ENCODE measurements around the gene TRAF3IP3.

DNA sequence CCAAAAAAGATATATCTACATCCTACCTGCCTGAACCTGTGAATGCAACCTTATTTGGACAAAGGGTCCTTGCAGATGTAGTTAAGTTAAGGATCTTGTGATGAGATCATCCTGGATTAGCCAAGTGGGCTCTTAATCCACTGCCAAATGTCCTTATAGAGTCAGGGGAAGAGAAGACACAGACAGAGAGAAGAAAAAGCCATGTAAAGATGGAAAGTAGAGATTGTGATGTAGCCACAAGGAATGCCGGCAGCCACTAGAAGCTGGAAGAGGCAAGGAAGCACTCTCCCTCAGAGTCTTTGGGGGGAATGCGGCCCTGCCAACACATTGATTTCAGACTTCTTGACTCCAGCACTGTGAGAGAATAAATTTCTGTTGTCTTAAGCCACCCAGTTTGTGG is 35.0 kb upstream of the TRAF3IP3 start:
- TF ChIP-seq, protein P1, sequence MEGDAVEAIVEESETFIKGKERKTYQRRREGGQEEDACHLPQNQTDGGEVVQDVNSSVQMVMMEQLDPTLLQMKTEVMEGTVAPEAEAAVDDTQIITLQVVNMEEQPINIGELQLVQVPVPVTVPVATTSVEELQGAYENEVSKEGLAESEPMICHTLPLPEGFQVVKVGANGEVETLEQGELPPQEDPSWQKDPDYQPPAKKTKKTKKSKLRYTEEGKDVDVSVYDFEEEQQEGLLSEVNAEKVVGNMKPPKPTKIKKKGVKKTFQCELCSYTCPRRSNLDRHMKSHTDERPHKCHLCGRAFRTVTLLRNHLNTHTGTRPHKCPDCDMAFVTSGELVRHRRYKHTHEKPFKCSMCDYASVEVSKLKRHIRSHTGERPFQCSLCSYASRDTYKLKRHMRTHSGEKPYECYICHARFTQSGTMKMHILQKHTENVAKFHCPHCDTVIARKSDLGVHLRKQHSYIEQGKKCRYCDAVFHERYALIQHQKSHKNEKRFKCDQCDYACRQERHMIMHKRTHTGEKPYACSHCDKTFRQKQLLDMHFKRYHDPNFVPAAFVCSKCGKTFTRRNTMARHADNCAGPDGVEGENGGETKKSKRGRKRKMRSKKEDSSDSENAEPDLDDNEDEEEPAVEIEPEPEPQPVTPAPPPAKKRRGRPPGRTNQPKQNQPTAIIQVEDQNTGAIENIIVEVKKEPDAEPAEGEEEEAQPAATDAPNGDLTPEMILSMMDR (IDR thresholded peaks at IDR 0.05): no peak
- TF ChIP-seq RAD21 (IDR thresholded peaks at IDR 0.05; ENCODE audit: low read length) (no peak), NFIC (IDR thresholded peaks at IDR 0.05; ENCODE audit: borderline replicate concordance) (peak; percentile 64), GABPA (IDR thresholded peaks at IDR 0.05; ENCODE audit: low read depth) (no peak)
- TF ChIP-seq, protein P2, sequence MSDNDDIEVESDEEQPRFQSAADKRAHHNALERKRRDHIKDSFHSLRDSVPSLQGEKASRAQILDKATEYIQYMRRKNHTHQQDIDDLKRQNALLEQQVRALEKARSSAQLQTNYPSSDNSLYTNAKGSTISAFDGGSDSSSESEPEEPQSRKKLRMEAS (IDR thresholded peaks at IDR 0.05; ENCODE audit: low read depth): no peak
- TF ChIP-seq, protein P3, sequence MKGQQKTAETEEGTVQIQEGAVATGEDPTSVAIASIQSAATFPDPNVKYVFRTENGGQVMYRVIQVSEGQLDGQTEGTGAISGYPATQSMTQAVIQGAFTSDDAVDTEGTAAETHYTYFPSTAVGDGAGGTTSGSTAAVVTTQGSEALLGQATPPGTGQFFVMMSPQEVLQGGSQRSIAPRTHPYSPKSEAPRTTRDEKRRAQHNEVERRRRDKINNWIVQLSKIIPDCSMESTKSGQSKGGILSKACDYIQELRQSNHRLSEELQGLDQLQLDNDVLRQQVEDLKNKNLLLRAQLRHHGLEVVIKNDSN (IDR thresholded peaks at IDR 0.05; ENCODE audit: borderline replicate concordance, low read depth): no peak

Data from SK-N-SH (cell line).